Measurements from ENCODE around the gene AP1S2.

DNA sequence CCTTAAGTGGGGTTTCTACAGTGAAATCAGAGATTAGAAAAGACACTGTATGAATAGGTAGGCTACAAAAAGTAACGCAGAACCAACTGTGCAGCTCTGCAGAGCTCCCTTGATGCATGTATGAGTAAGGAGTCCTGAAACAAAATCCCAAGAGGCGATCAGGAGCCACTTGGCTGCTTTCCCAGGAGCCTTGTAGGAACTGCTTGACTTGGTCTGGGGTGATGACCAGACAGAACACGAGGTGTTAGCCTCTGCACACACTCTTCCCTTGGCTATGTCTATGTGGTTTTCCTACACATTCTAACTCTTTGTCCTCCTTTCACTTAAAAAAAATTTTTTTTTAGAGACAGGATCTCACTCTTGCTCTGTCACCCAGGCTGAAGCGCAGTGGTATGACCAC lies 22.8 kb upstream of the AP1S2 start:
- TF ChIP-seq, protein P1, sequence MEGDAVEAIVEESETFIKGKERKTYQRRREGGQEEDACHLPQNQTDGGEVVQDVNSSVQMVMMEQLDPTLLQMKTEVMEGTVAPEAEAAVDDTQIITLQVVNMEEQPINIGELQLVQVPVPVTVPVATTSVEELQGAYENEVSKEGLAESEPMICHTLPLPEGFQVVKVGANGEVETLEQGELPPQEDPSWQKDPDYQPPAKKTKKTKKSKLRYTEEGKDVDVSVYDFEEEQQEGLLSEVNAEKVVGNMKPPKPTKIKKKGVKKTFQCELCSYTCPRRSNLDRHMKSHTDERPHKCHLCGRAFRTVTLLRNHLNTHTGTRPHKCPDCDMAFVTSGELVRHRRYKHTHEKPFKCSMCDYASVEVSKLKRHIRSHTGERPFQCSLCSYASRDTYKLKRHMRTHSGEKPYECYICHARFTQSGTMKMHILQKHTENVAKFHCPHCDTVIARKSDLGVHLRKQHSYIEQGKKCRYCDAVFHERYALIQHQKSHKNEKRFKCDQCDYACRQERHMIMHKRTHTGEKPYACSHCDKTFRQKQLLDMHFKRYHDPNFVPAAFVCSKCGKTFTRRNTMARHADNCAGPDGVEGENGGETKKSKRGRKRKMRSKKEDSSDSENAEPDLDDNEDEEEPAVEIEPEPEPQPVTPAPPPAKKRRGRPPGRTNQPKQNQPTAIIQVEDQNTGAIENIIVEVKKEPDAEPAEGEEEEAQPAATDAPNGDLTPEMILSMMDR (IDR thresholded peaks at IDR 0.05; ENCODE audit: insufficient read depth, low read length, poor library complexity, severe bottlenecking), result no peak
- no peak for TF ChIP-seq EZH2phosphoT487 (conservative IDR thresholded peaks at IDR 0.05; ENCODE audit: low read length)
